Progenitor cell of endocrine pancreas (in vitro differentiated cells): ENCODE results near the gene MFN1. TPM values are rescaled to one million over a fixed set of nuclear protein-coding genes. Genes with fewer than 3 reads are reported as not detected.
"Not testable (repeated sequence)": the region's sequence is repeated elsewhere in the genome, so short reads cannot be mapped to it uniquely, and the experiment has no call there.

Experiments
- DNase-seq: peaks from one replicate; pipeline ENCODE4 v3.0.0; 2021; ENCODE audit warnings: low spot score; ENCODE audit not compliant: unreplicated experiment
- H3K27ac Mint-ChIP-seq: 2 replicates; pipeline ENCODE4 v1.8.0; 2021; ENCODE audit warnings: mild to moderate bottlenecking, moderate library complexity, mixed read lengths
- H3K27me3 Mint-ChIP-seq: 2 replicates; pipeline ENCODE4 v1.8.0; 2021; ENCODE audit warnings: mixed read lengths
- H3K36me3 Mint-ChIP-seq: 2 replicates; pipeline ENCODE4 v1.8.0; 2022; ENCODE audit warnings: mixed read lengths; ENCODE audit not compliant: insufficient read depth
- H3K4me1 Mint-ChIP-seq: 2 replicates; pipeline ENCODE4 v1.8.0; 2021; ENCODE audit warnings: low read depth, mixed read lengths
- H3K4me3 Mint-ChIP-seq: 2 replicates; pipeline ENCODE4 v1.8.0; 2021; ENCODE audit warnings: low read depth, mild to moderate bottlenecking, moderate library complexity, mixed read lengths
- H3K9me3 Mint-ChIP-seq: 2 replicates; pipeline ENCODE4 v1.8.0; 2021; ENCODE audit warnings: low read depth, mixed read lengths
- total RNA-seq: library from RNA; stranded (reverse); gene quantifications from 2 replicates; pipeline ENCODE4 v1.2.1, GENCODE V29; 2021
- TF ChIP-seq, protein P1 (sequence below): fragments of 200-600 bp; sonication (generic); IDR thresholded peaks from one replicate; pipeline ENCODE4 v1.5.0; 2021; ENCODE audit warnings: antibody characterized with exemption, mild to moderate bottlenecking; ENCODE audit not compliant: unreplicated experiment

MFN1 gene
- total RNA-seq, 1 donor from 2014 or later, result 64.8 TPM

DNA sequence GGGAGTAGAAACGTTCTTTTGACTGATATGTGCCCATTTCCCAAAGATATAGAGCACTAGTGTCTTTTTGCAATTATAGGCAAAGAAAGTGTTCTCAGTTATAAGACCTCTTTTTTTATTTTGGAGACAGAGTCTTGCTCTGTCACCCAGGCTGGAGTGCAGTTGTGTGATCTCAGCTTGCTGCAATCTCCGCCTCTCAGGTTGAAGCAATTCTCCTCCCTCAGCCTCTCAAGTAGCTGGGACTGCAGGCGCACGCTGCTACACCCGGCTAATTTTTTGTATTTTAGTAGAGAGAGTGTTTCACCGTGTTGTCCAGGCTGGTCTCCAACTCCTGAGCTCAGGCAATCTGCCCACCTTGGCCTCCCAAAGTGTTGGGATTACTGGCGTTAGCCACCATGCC, 45.4 kb upstream of the MFN1 start:
- TF ChIP-seq, protein P1, sequence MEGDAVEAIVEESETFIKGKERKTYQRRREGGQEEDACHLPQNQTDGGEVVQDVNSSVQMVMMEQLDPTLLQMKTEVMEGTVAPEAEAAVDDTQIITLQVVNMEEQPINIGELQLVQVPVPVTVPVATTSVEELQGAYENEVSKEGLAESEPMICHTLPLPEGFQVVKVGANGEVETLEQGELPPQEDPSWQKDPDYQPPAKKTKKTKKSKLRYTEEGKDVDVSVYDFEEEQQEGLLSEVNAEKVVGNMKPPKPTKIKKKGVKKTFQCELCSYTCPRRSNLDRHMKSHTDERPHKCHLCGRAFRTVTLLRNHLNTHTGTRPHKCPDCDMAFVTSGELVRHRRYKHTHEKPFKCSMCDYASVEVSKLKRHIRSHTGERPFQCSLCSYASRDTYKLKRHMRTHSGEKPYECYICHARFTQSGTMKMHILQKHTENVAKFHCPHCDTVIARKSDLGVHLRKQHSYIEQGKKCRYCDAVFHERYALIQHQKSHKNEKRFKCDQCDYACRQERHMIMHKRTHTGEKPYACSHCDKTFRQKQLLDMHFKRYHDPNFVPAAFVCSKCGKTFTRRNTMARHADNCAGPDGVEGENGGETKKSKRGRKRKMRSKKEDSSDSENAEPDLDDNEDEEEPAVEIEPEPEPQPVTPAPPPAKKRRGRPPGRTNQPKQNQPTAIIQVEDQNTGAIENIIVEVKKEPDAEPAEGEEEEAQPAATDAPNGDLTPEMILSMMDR, result no peak
- H3K27me3 Mint-ChIP-seq, result no peaks in the 10 kb centered on the region
- no peak overlapping the region for H3K27ac Mint-ChIP-seq
- no peak overlapping the region for H3K4me3 Mint-ChIP-seq
- peaks cover 9% of the 10 kb centered on the region for H3K9me3 Mint-ChIP-seq
- H3K36me3 Mint-ChIP-seq, result no peaks in the 10 kb centered on the region
- peaks cover 6% of the 10 kb centered on the region for H3K4me1 Mint-ChIP-seq
- DNase-seq, result no peak

DNA sequence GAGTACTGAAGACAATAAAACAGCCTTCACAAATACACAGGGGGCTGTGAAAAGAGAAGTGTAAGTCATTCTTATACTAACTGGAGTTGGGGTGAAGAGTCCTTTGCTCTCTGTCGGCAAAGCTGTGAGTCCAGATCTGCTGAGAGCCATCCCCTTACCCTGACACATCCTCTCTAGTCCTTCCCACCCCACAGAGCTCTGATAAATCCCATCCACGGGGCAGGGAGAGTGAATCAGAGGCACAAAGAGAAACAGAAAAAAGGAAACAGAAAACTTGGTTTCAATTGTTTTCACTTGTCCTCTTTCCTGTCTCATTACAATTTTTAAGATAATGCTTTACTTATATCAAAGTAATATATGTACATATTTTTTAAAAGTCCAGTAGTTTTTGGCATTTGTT, 42.9 kb upstream of the MFN1 start:
- no peak for DNase-seq
- Mint-ChIP-seq H3K4me1 (no peaks in the 10 kb centered on the region), H3K27me3 (no peaks in the 10 kb centered on the region), H3K9me3 (peaks cover 1% of the 10 kb centered on the region), H3K27ac (no peak overlapping the region), H3K4me3 (no peak overlapping the region), H3K36me3 (no peaks in the 10 kb centered on the region)
- TF ChIP-seq, protein P1, result no peak

DNA sequence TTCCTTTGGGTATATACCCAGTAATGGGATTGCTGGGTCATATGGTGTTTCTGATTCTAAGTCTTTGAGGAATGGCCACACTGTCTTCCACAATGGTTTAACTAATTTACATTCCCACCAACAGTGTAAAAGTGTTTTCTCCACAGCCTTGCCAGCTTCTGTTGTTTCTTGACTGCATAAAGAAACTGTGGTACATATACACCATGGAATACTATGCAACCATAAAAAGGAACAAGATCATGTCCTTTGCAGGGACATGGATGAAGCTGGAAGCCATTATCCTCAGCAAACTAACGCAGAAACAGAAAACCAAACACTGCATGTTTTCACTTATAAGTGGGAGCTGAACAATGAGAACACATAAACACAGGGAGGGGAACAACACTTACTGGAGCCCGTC, 40.1 kb upstream of the MFN1 start:
- not testable (repeated sequence) for H3K27ac Mint-ChIP-seq, H3K9me3 Mint-ChIP-seq, H3K4me1 Mint-ChIP-seq, H3K36me3 Mint-ChIP-seq, DNase-seq, H3K4me3 Mint-ChIP-seq, H3K27me3 Mint-ChIP-seq

DNA sequence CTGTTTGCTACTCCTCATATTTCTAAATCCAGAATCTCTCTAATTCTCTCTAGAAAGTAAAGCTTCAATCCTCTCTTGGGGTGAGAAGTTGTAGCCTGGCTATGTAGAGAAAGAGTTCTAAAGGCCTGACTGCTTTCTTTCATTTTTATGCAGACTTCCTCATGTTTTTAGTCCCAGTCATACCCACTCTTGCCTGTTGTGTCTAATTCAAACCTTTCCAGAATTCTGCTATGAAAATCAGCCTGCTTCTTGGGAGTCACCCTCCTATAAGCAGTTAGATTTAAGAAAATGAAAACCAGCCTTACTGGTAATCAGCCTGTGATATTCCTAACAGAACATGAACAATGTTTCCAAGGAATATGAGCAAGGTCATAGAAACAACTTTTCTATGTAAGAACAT, 39.5 kb upstream of the MFN1 start:
- no peak overlapping the region for H3K27ac Mint-ChIP-seq
- no peaks in the 10 kb centered on the region for H3K9me3 Mint-ChIP-seq
- no peaks in the 10 kb centered on the region for H3K36me3 Mint-ChIP-seq
- DNase-seq, result no peak
- no peaks in the 10 kb centered on the region for H3K4me1 Mint-ChIP-seq
- TF ChIP-seq, protein P1, result no peak
- H3K27me3 Mint-ChIP-seq, result no peaks in the 10 kb centered on the region
- no peak overlapping the region for H3K4me3 Mint-ChIP-seq

DNA sequence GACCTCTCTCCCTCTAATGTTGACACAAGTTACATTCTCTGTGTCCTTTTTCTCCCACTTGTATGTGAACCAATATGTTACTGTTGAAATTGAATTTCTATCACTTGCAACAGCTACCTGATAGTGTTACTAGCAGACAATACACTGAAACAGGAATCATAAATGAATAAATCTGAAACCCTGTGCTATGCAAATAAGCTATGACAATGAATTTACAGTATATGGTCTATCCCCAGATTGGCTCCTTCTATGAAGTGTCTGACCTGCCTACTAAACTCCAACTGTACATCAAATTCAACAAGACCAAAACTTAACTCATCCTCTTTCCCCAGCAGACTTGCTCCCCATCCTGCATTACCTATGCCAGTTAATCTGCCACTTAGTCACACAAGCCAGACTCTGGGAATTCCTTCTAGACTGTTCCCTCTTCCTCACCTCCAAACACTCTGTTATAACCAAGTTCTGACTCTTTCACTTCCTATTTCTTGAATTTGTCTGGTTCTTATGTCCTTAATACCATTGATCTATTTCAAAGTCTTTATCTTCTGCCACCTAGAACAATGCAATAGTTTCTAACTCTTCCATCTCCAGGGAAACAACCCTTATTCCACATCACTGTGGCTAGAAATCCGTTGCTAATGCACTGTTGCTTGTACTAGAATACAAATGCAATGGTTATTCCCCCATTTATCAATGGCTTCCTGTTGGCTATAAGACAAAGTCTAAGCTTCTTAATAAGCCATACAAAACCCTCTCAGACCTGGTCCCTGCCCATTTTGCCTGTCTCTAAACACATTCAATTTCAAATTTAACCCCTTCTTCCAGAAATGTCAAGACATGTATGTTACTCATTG, 38.1 kb upstream of the MFN1 start:
- Mint-ChIP-seq H3K36me3 (no peaks in the 10 kb centered on the region), H3K4me3 (no peak overlapping the region), H3K4me1 (no peaks in the 10 kb centered on the region), H3K27ac (no peak overlapping the region), H3K27me3 (no peaks in the 10 kb centered on the region), H3K9me3 (no peaks in the 10 kb centered on the region)
- no peak for DNase-seq
- TF ChIP-seq, protein P1, result no peak

DNA sequence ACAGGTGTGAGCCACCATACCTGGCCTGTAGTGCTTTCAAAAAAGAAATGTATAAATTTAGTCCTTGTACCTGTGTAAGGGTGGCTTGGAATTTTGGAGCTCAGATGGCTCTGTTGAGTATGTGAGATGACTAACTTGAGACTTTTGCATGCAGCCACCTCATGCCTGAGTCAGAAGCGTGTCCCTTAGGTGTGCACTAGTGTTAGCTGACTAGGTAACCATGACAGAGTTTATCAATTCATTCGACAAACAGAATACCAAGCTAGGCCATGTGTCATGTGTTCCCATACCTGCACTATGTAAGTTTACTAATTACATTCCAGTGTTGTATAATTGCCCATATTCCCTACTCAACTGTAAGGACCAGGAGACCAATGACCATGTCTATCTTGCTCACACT, 28.6 kb upstream of the MFN1 start:
- no peaks in the 10 kb centered on the region for H3K9me3 Mint-ChIP-seq
- H3K27ac Mint-ChIP-seq, result no peak overlapping the region
- peaks cover 9% of the 10 kb centered on the region for H3K27me3 Mint-ChIP-seq
- H3K4me1 Mint-ChIP-seq, result peaks cover 4% of the 10 kb centered on the region
- no peaks in the 10 kb centered on the region for H3K36me3 Mint-ChIP-seq
- no peak overlapping the region for H3K4me3 Mint-ChIP-seq
- DNase-seq, result no peak
- TF ChIP-seq, protein P1, result no peak
